Right lobe of liver (tissue), 6 donors: Measurements from ENCODE around the gene CLIP2. TPM values are rescaled to one million over a fixed set of nuclear protein-coding genes. Genes with fewer than 3 reads are reported as not detected.

ENCODE experiments used
- ATAC-seq, 4 donors: fragments of 200-7000 bp; cut with Tn5 transposase; one replicate each; pipeline ENCODE4 v1.9.1; 2020; ENCODE audit warnings: mild to moderate bottlenecking in 4 of 4, moderate library complexity in 4 of 4
- DNase-seq, 3 donors: peaks; one replicate each; pipeline ENCODE4 v3.0.0-alpha.2; 2020
- H3K27ac ChIP-seq, 3 donors: fragments of 200-600 bp; one replicate each; pipeline ENCODE4 v1.8.0; 2022
- H3K27me3 ChIP-seq, 2 donors: fragments of 200-600 bp; one replicate each; pipeline ENCODE4 v1.8.0; 2022
- H3K36me3 ChIP-seq, 4 donors: fragments of 200-600 bp; sonication (generic) in 1 of 4; one replicate each; pipeline versions ENCODE4 v1.5.1 to v1.8.0; 2017 to 2022; ENCODE audit warnings: control low read depth in 1 of 4
- H3K4me1 ChIP-seq, 4 donors: fragments of 200-600 bp; sonication (generic) in 1 of 4; one replicate each; pipeline versions ENCODE4 v1.5.1 to v1.8.0; 2017 to 2022; ENCODE audit warnings: control low read depth in 1 of 4
- H3K4me3 ChIP-seq, 3 donors: fragments of 200-600 bp; one replicate each; pipeline ENCODE4 v1.8.0; 2022
- H3K9me3 ChIP-seq, 4 donors: fragments of 200-600 bp; sonication (generic) in 1 of 4; one replicate each; pipeline versions ENCODE4 v1.5.1 to v1.8.0; 2017 to 2022; ENCODE audit warnings: control low read depth in 1 of 4
- CTCF ChIP-seq, 4 donors: fragments of 200-600 bp in 3 of 4; fragments of 450-650 bp in 1 of 4; IDR thresholded peaks; one replicate each; pipeline versions ENCODE4 v1.5.1 to v1.8.0; 2016 to 2022; ENCODE audit warnings: antibody characterized with exemption in 4 of 4, mild to moderate bottlenecking in 2 of 4
- POLR2A ChIP-seq: fragments of 450-650 bp; IDR thresholded peaks from one replicate; pipeline ENCODE4 v1.6.1; 2017; ENCODE audit warnings: antibody characterized with exemption, mild to moderate bottlenecking
- WGBS: methylation state at CpG from one replicate; pipeline ENCODE4 v1.1.6; 2018; ENCODE audit warnings: low coverage, low lambda C conversion rate; ENCODE audit not compliant: insufficient coverage; ENCODE audit errors: missing lambda C conversion rate; 5-methylcytosine and 5-hydroxymethylcytosine counted together
- intact Hi-C, 2 donors: fragments of 100-400 bp; cut with DNase I; formaldehyde crosslinking; loops; one replicate each; pipeline versions ENCODE4 v1.11.2 to v1.14.1; 2022
- total RNA-seq, 6 experiments: library from RNA; depleted of rRNA in 2 of 6; stranded (reverse); fragments of >200 nt in 2 of 6; fragmentation: NEBNext Ultra II Directional in 3 of 6; extraction: Animal tissue kit (Norgen Biotek cat#: 25700) in 3 of 6; gene quantifications; one replicate each; pipeline versions ENCODE4 v1.1.0 to v1.2.4, GENCODE V29; 2016 to 2023
- donor health status: DM: no; HTN: yes; CAD: no.
- donor health status: DM: no; HTN: no; CAD: no.
- donor health status: DM: no; HTN: no; CAD: no.
- donor health status: DM: no; HTN: yes; CAD: no.
- donor health status: DM: no; HTN: yes; CAD: no.

CLIP2 gene
- total RNA-seq, 6 experiments from 2014 or later, result 2.8 to 6.8 (median 4.2) TPM

GRCh38 chr7:74291535-74291934, 2.3 kb downstream of the CLIP2 start:
- intact Hi-C loops, result no loop called here
- H3K27me3 ChIP-seq, result no peaks in the 10 kb centered on the region
- peaks cover 0 to 13% (median 6%) of the 10 kb centered on the region in 4 donors for H3K4me1 ChIP-seq
- H3K4me3 ChIP-seq, result no peak overlapping the region
- TF ChIP-seq POLR2A (no peak), CTCF (IDR thresholded peaks at IDR 0.05) (no peak)
- no peaks in the 10 kb centered on the region for H3K36me3 ChIP-seq
- DNase-seq (no peak), ATAC-seq (no peak)
- 90% methylated on average over 2 of the region's 5 CpGs for WGBS
- no peak overlapping the region for H3K27ac ChIP-seq
- H3K9me3 ChIP-seq, result no peaks in the 10 kb centered on the region

GRCh38 chr7:74292757-74293576, 3.8 kb downstream of the CLIP2 start:
- peaks cover 0 to 13% (median 6%) of the 10 kb centered on the region in 4 donors for H3K4me1 ChIP-seq
- WGBS, result 26% methylated on average over 9 of the region's 18 CpGs
- no peak overlapping the region for H3K27ac ChIP-seq
- ATAC-seq (peak; percentile 54 to 79 (median 69)), DNase-seq (peak in 2 of 3 donors; percentile 50 to 68)
- intact Hi-C loops, result no loop called here
- no peaks in the 10 kb centered on the region for H3K9me3 ChIP-seq
- H3K4me3 ChIP-seq, result no peak overlapping the region
- H3K27me3 ChIP-seq, result no peaks in the 10 kb centered on the region
- TF ChIP-seq POLR2A, result no peak
- no peak for TF ChIP-seq CTCF (IDR thresholded peaks at IDR 0.05)
- no peaks in the 10 kb centered on the region for H3K36me3 ChIP-seq

DNA sequence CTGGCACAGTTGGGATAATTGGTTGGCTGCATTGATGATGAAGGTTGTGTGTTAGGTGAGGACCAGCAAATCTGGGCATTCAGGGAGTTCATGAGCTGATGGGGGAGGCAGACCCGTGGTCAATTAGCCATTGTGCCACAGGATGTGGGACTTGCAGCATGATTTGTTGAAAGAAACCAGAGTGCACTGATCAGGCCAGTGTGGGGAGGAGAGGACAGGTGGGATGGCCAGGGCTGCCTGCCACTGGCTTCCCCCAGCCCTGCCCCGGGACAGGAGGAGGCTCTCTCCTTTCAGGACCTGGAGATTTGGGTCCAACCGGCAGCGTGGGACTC, 4.3 kb downstream of the CLIP2 start:
- Histone ChIP-seq H3K4me1 (peaks cover 0 to 13% (median 6%) of the 10 kb centered on the region in 4 donors), H3K4me3 (no peak overlapping the region), H3K36me3 (no peaks in the 10 kb centered on the region), H3K27ac (no peak overlapping the region), H3K9me3 (no peaks in the 10 kb centered on the region), H3K27me3 (no peaks in the 10 kb centered on the region)
- DNase-seq, result no peak
- intact Hi-C loops, result no loop called here
- TF ChIP-seq POLR2A, result no peak
- TF ChIP-seq CTCF (IDR thresholded peaks at IDR 0.05), result no peak
- 54% methylated on average over 2 of the region's 4 CpGs for WGBS
- no peak for ATAC-seq

DNA sequence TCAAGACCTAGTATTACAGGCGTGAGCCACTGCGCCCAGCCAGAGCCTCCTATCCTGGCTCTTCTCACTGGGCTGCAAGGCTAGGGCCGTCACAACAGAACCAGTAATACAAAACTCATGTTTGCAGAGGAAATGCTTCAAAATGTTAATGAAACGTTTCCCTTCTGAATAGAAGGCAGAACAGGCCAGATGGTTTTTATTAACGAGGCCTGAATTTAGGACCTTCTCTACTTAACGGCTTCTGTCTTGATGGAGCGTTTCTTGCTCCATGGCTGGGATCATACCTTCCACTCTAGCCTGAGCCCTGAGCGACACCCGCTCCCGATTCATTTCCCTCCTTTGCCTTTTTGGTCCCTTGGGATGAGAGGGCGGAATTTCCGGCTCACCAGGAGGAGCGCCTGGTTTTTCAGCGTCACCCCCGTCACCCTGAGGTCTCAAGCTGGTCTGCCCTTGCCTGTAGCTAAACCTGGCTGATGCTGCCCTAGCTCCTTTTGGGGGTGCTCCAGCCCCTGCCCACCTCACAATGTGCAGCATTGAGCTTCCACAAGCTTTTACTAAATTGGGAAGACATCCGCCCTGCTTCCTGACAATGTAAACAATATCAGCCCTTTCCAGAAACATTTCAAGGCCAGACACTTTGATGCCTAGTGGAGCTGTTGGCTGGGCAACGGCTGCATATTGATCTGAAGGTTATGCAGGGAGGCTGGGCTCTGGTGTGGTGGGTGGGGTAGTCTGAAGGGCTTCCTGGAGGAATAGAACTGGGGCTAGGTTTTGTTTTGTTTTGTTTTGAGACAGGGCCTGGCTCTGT, 5.2 kb downstream of the CLIP2 start:
- Histone ChIP-seq H3K27ac (peak overlapping the region in 1 of 3 donors; percentile 48), H3K27me3 (no peaks in the 10 kb centered on the region), H3K9me3 (no peaks in the 10 kb centered on the region), H3K4me1 (peaks cover 0 to 13% (median 6%) of the 10 kb centered on the region in 4 donors), H3K36me3 (no peaks in the 10 kb centered on the region), H3K4me3 (no peak overlapping the region)
- 65% methylated on average over 11 of the region's 17 CpGs for WGBS
- DNase-seq, result no peak
- intact Hi-C loops, result no loop called here
- no peak for TF ChIP-seq CTCF (IDR thresholded peaks at IDR 0.05)
- no peak for TF ChIP-seq POLR2A
- ATAC-seq, result peak in 3 of 4 donors; percentile 12 to 44 (median 12)
